HepG2 (cell line): ENCODE data around the gene HK3.

ENCODE experiments used
- CTCF ChIP-seq: sonication (generic); formaldehyde crosslinking; IDR thresholded peaks from 2 replicates; pipeline ENCODE4 v1.5.0; 2020; ENCODE audit warnings: mild to moderate bottlenecking, missing genetic modification reagents, moderate library complexity
- GATAD2A ChIP-seq: IDR thresholded peaks from 2 replicates; pipeline ENCODE4 v1.6.1; 2016
- HDAC2 ChIP-seq: sonication (generic); formaldehyde crosslinking; IDR thresholded peaks from 2 replicates; pipeline ENCODE4 v1.4.0; 2020; ENCODE audit warnings: missing genetic modification reagents
- HDAC6 ChIP-seq: fragments of 200-600 bp; sonication (generic); IDR thresholded peaks from 2 replicates; pipeline ENCODE4 v1.7.0; 2017; ENCODE audit warnings: mild to moderate bottlenecking, antibody characterized with exemption, low read length, low read depth
- HMGXB4 ChIP-seq, 2 experiments: sonication (generic) in 1 of 2; formaldehyde crosslinking in 1 of 2; IDR thresholded peaks; 2 replicates each; pipeline versions ENCODE4 v1.4.0 to v1.6.1; 2018 to 2020; ENCODE audit warnings: missing genetic modification reagents in 2 of 2, borderline replicate concordance in 1 of 2, low read depth in 1 of 2, mild to moderate bottlenecking in 1 of 2, missing biosample characterization in 1 of 2
- MAFK ChIP-seq, 2 experiments: IDR thresholded peaks in 1 of 2; conservative IDR thresholded peaks in 1 of 2; 2 replicates each; pipeline ENCODE4 v1.6.1; 2011; ENCODE audit warnings: improper control_type of control experiment in 2 of 2, low read length in 2 of 2
- XBP1 ChIP-seq: sonication (generic); formaldehyde crosslinking; IDR thresholded peaks from 2 replicates; pipeline ENCODE4 v1.5.0; 2020; ENCODE audit warnings: missing genetic modification reagents
- YY1 ChIP-seq: IDR thresholded peaks from 2 replicates; pipeline ENCODE4 v1.6.1; 2011; ENCODE audit warnings: low read length, low read depth, moderate library complexity, mild to moderate bottlenecking; ENCODE audit not compliant: insufficient read depth, insufficient replicate concordance
- ZHX1 ChIP-seq: sonication (generic); formaldehyde crosslinking; IDR thresholded peaks from 2 replicates; pipeline ENCODE4 v1.8.1; 2022; ENCODE audit warnings: low read depth, mild to moderate bottlenecking, missing genetic modification reagents
- ZKSCAN1 ChIP-seq: fragments of 150-350 bp; IDR thresholded peaks from 2 replicates; pipeline ENCODE4 v1.6.1; 2014; ENCODE audit warnings: low read length
- ZNF224 ChIP-seq: sonication (generic); formaldehyde crosslinking; IDR thresholded peaks from 2 replicates; pipeline ENCODE4 v1.5.0; 2020; ENCODE audit warnings: mild to moderate bottlenecking, missing genetic modification reagents
- ZNF598 ChIP-seq: sonication (generic); formaldehyde crosslinking; IDR thresholded peaks from 2 replicates; pipeline ENCODE4 v1.5.1; 2020; ENCODE audit warnings: mild to moderate bottlenecking, missing genetic modification reagents, borderline replicate concordance
- ZNF644 ChIP-seq: IDR thresholded peaks from 2 replicates; pipeline ENCODE4 v1.6.1; 2016; ENCODE audit warnings: low read depth

GRCh38 chr5:176861276-176861675 is 37.9 kb downstream of the HK3 start:
- TF ChIP-seq ZKSCAN1 (no peak), YY1 (no peak), HMGXB4 (CRISPR knock-in tag; IDR thresholded peaks at IDR 0.05; ENCODE audit: borderline replicate concordance in 1 of 2, low read depth in 1 of 2) (no peak), MAFK (conservative IDR thresholded peaks at IDR 0.05 in 1 of 2, IDR thresholded peaks at IDR 0.05 in 1 of 2; ENCODE audit: low read length in 2 of 2) (no peak), CTCF (CRISPR knock-in tag) (no peak), ZHX1 (CRISPR knock-in tag) (no peak), GATAD2A (CRISPR knock-in tag) (no peak), ZNF224 (CRISPR knock-in tag) (no peak), HDAC2 (CRISPR knock-in tag) (no peak), XBP1 (CRISPR knock-in tag) (no peak), ZNF644 (CRISPR knock-in tag) (no peak), ZNF598 (no peak), HDAC6 (no peak)
